A673 (cell line): ENCODE data around the gene DAB1. TPM values are rescaled to one million over a fixed set of nuclear protein-coding genes. Genes with fewer than 3 reads are reported as not detected.

Source experiments
- BruUV-seq: library from RNA; stranded (reverse); fragments of 400-500 nt; replicated peaks from 2 replicates; lab custom pipeline; 2021; lab: Mats Ljungman, UMichigan
- CTCF ChIA-PET: fragments of 300-600 bp; sonication (Branson Sonifier 250); formaldehyde crosslinking; loops from one replicate; lab custom pipeline; 2022; ENCODE audit warnings: antibody characterized with exemption; lab: Charles Lee
- POLR2A ChIA-PET: fragments of 300-600 bp; sonication (Branson Sonifier 250); formaldehyde crosslinking; loops from one replicate; lab custom pipeline; 2022; ENCODE audit warnings: antibody characterized with exemption; ENCODE audit not compliant: low non-redundant PET; lab: Charles Lee
- DNase-seq: peaks from one replicate; pipeline ENCODE4 v3.0.0-alpha.2; 2015; ENCODE audit warnings: low spot score
- H3K27ac ChIP-seq: fragments of 200-600 bp; sonication (generic); 2 replicates; pipeline ENCODE4 v1.5.1; 2016; ENCODE audit warnings: mixed run types, low read depth, mild to moderate bottlenecking, mixed read lengths, antibody characterized with exemption, low read length; ENCODE audit not compliant: poor library complexity, severe bottlenecking
- H3K27me3 ChIP-seq: fragments of 200-600 bp; sonication (generic); replicated peaks from 2 replicates; pipeline ENCODE4 v1.6.1; 2017; ENCODE audit warnings: mixed run types, low read depth, mild to moderate bottlenecking, mixed read lengths, antibody characterized with exemption, low read length; ENCODE audit not compliant: insufficient read depth, poor library complexity
- H3K36me3 ChIP-seq: fragments of 200-600 bp; sonication (generic); 2 replicates; pipeline ENCODE4 v1.6.1; 2016; ENCODE audit warnings: mixed run types, mild to moderate bottlenecking, mixed read lengths, antibody characterized with exemption, low read length; ENCODE audit not compliant: insufficient read depth, poor library complexity, severe bottlenecking
- H3K4me1 ChIP-seq: fragments of 200-600 bp; sonication (generic); 2 replicates; pipeline ENCODE4 v1.6.1; 2017; ENCODE audit warnings: mixed run types, mild to moderate bottlenecking, mixed read lengths, antibody characterized with exemption, low read length; ENCODE audit not compliant: insufficient read depth, poor library complexity, severe bottlenecking
- H3K4me3 ChIP-seq: fragments of 200-600 bp; sonication (generic); 2 replicates; pipeline ENCODE4 v1.5.1; 2016; ENCODE audit warnings: low read depth, mixed run types, mild to moderate bottlenecking, mixed read lengths, low read length; ENCODE audit not compliant: poor library complexity, severe bottlenecking
- H3K9me3 ChIP-seq: fragments of 200-600 bp; sonication (generic); 2 replicates; pipeline ENCODE4 v1.6.1; 2016; ENCODE audit warnings: mixed run types, low read depth, mild to moderate bottlenecking, mixed read lengths, antibody characterized with exemption, low read length; ENCODE audit not compliant: poor library complexity, severe bottlenecking
- EZH2 ChIP-seq: fragments of 200-600 bp; sonication (generic); IDR thresholded peaks from 2 replicates; pipeline ENCODE4 v1.6.1; 2017; ENCODE audit warnings: borderline replicate concordance, low read depth, mild to moderate bottlenecking, mixed read lengths, antibody characterized with exemption, low read length; ENCODE audit not compliant: poor library complexity, severe bottlenecking
- intact Hi-C: fragments of 100-400 bp; cut with micrococcal nuclease; formaldehyde crosslinking; loops from one replicate; pipeline ENCODE4 v1.10.0; 2022; ENCODE audit not compliant: unreplicated experiment
- total RNA-seq: library from RNA; stranded (reverse); gene quantifications from 2 replicates; pipeline ENCODE4 v1.2.3, GENCODE V29; 2021
- TF ChIP-seq, protein P1 (sequence below): fragments of 300-800, 200-600 bp; sonication (generic); conservative IDR thresholded peaks from 2 replicates; pipeline ENCODE4 v1.5.1; 2017; ENCODE audit warnings: low read depth, mild to moderate bottlenecking, antibody characterized with exemption, low read length, moderate library complexity, mixed read lengths

The DAB1 gene
- total RNA-seq, 1 experiment from 2014 or later: 112 TPM

- Histone ChIP-seq H3K27me3 (no peaks in the 10 kb centered on the region), H3K27ac (no peak overlapping the region), H3K36me3 (no peaks in the 10 kb centered on the region), H3K9me3 (no peaks in the 10 kb centered on the region), H3K4me1 (peaks cover 22% of the 10 kb centered on the region), H3K4me3 (no peak overlapping the region)
- TF ChIP-seq EZH2: no peak
- TF ChIP-seq, protein P1, sequence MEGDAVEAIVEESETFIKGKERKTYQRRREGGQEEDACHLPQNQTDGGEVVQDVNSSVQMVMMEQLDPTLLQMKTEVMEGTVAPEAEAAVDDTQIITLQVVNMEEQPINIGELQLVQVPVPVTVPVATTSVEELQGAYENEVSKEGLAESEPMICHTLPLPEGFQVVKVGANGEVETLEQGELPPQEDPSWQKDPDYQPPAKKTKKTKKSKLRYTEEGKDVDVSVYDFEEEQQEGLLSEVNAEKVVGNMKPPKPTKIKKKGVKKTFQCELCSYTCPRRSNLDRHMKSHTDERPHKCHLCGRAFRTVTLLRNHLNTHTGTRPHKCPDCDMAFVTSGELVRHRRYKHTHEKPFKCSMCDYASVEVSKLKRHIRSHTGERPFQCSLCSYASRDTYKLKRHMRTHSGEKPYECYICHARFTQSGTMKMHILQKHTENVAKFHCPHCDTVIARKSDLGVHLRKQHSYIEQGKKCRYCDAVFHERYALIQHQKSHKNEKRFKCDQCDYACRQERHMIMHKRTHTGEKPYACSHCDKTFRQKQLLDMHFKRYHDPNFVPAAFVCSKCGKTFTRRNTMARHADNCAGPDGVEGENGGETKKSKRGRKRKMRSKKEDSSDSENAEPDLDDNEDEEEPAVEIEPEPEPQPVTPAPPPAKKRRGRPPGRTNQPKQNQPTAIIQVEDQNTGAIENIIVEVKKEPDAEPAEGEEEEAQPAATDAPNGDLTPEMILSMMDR: no peak
- POLR2A ChIA-PET: no interaction called here
- intact Hi-C loops: no loop called here
- DNase-seq: no peak
- BruUV-seq: no TSS peak
- CTCF ChIA-PET: no interaction called here
Measured at GRCh38 chr1:57160594-57160993, 263.3 kb downstream of the DAB1 start.

DNA sequence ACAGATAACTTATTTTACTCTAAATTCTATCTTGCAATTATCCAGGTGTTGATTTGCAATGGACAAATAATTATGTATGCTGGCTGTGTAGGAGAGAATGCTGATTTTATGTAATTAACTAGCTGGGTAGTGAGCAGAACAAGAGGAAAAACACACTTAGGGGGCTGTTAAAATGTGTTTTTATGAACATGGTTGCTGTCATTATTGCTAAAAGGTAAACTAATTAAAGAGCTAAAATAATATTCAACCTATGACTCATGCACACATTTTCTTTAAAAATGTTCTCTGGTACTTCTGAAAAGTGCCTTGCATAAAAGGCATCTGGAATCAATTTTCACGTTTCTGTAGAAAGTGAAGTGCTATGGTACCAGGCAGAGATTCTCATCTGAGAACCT is 265.3 kb downstream of the DAB1 start:
- TF ChIP-seq, protein P1: no peak
- TF ChIP-seq EZH2: no peak
- no peaks in the 10 kb centered on the region for H3K36me3 ChIP-seq
- H3K27me3 ChIP-seq: no peaks in the 10 kb centered on the region
- H3K4me3 ChIP-seq: no peak overlapping the region
- peaks cover 20% of the 10 kb centered on the region for H3K4me1 ChIP-seq
- no peaks in the 10 kb centered on the region for H3K9me3 ChIP-seq
- no TSS peak for BruUV-seq
- no peak overlapping the region for H3K27ac ChIP-seq
- peak; percentile 21 for DNase-seq
- POLR2A ChIA-PET: no interaction called here
- intact Hi-C loops: no loop called here
- CTCF ChIA-PET: no interaction called here

DNA sequence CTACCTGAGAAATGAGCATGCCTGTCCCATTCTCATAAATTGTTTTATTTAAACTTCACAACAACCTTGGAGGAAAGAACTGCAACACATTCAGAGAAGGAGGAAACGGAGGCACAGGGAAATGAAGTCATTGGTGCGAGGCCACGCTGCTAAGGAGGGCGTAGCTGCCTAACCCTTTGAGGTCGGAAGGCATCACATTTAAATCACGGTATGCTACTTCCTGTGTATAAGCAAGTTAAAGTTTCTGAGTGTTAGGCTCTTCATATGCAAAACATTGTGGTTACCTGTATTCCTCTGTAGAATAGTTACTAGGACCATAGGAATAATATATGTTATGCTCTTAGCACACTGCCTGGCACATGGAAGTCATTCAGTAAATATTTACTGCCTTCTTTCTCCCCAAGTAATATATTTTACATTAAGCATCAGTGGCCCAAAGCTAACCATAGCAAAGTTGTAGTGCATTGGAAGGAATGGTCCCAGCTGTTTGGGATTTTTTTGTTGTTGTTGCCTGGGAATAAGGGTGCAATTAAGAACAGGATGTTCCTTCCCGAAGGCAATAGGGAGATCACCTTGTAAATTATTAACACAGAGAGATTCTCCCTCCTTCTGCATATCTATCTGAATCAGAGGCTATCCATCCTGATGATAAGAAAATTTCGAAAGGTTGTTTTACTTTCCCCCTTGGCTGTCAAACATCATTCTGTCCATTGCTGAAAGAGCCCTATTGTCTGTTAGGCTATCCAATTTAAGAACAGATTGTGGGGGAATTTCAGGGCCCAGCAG is 265.8 kb downstream of the DAB1 start:
- DNase-seq: no peak
- peaks cover 16% of the 10 kb centered on the region for H3K4me1 ChIP-seq
- intact Hi-C loops: no loop called here
- no peaks in the 10 kb centered on the region for H3K9me3 ChIP-seq
- TF ChIP-seq, protein P1: no peak
- TF ChIP-seq EZH2: no peak
- CTCF ChIA-PET: no interaction called here
- no peak overlapping the region for H3K4me3 ChIP-seq
- no TSS peak for BruUV-seq
- no peaks in the 10 kb centered on the region for H3K36me3 ChIP-seq
- H3K27ac ChIP-seq: no peak overlapping the region
- POLR2A ChIA-PET: no interaction called here
- no peaks in the 10 kb centered on the region for H3K27me3 ChIP-seq
